ENCODE data around the gene FRMD8. TPM values are rescaled to one million over a fixed set of nuclear protein-coding genes. Genes with fewer than 3 reads are reported as not detected.

The FRMD8 gene
- total RNA-seq, 1 donor from 2014 or later, result 238 TPM

GRCh38 chr11:65459552-65459951, 73.1 kb downstream of the FRMD8 start:
- DNase-seq, result no peak

Other genes starting within 250 kb of the FRMD8 start
- not detected in 2 replicates for gene SPDYC, start 216.4 kb upstream of the FRMD8 start, total RNA-seq
- gene CAPN1, start 204.7 kb upstream of the FRMD8 start, total RNA-seq, result 97.2 and 207 TPM in 2 replicates
- 8.2 and 12.1 TPM in 2 replicates for gene POLA2, start 124.7 kb upstream of the FRMD8 start, total RNA-seq
- gene CDC42EP2, start 71.8 kb upstream of the FRMD8 start, total RNA-seq, result 11.4 and 12.3 TPM in 2 replicates
- 32.7 and 60.4 TPM in 2 replicates for gene DPF2, start 52.8 kb upstream of the FRMD8 start, total RNA-seq
- 0.17 and 0.23 TPM in 2 replicates for gene TIGD3, start 31.9 kb upstream of the FRMD8 start, total RNA-seq
- gene SLC25A45, start 4.0 kb upstream of the FRMD8 start, total RNA-seq, result 1.0 and 3.3 TPM in 2 replicates
- 50.4 and 189 TPM in 2 replicates for gene NEAT1, start 36.2 kb downstream of the FRMD8 start, total RNA-seq
- gene MALAT1, start 112.4 kb downstream of the FRMD8 start, total RNA-seq, result 2,930 and 8,332 TPM in 2 replicates
- 67.4 and 71.3 TPM in 2 replicates for gene SCYL1, start 138.4 kb downstream of the FRMD8 start, total RNA-seq
- gene LTBP3, start 171.7 kb downstream of the FRMD8 start, total RNA-seq, result 31.1 and 48.2 TPM in 2 replicates
- 38.7 and 47.5 TPM in 2 replicates for gene ZNRD2, start 183.8 kb downstream of the FRMD8 start, total RNA-seq
- gene FAM89B, start 185.9 kb downstream of the FRMD8 start, total RNA-seq, result 23.3 and 24.8 TPM in 2 replicates
- 15.7 and 15.9 TPM in 2 replicates for gene EHBP1L1, start 189.4 kb downstream of the FRMD8 start, total RNA-seq
- 0.14 and 0.17 TPM in 2 replicates for gene KCNK7, start 209.2 kb downstream of the FRMD8 start, total RNA-seq
- 118 and 171 TPM in 2 replicates for gene MAP3K11, start 227.6 kb downstream of the FRMD8 start, total RNA-seq
- gene PCNX3, start 229.1 kb downstream of the FRMD8 start, total RNA-seq, result 18.0 and 34.8 TPM in 2 replicates

Measured in dermis blood vessel endothelial cell (primary cell).